ENCODE results near the gene WDR88. TPM values are rescaled to one million over a fixed set of nuclear protein-coding genes. Genes with fewer than 3 reads are reported as not detected.

WDR88 gene
- polyA plus RNA-seq, 3 donors from 2014 or later, result 0.26 to 0.45 TPM; not detected in 1

DNA sequence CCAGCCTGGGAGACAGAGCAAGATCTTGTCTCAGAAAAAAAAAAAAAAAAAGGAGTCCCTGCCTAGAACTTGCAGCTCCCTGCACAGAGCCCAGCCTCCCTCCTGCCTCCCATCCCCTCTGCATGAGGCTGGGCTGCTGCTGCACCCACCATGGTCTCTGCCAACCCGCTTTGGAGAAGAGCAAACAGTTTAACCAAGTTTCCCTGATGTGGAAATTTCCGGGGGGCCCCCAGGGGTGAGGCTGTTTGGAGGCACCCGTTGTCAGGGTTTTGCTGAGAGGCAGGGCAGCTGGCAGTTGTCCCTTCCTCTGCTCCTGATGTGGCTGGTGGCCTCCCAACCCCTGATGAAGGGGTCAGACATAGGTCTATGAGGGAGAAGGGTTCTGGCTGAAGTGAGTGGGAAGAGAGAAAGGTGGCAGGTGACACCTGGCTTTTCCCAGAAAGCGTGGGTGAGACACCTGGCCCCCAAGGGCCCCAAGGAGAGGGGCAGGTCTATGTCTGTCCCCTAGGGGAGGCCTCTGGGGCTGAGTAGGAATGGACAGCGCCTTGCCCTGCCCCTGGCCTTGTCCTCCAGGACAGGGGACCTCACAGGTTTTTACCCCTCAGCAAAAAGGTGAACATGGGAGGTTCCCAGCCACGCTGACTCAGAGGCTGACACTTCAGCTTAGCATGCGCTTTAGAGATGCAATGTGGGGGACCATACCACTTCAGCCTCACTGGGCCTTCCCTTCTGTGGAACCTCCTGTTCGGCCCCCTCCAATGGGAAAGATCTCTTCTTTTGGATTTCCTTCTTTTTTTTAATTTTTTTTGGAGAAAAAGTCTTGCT lies 67.7 kb downstream of the WDR88 start:
- no peaks in the 10 kb centered on the region for H3K36me3 Mint-ChIP-seq
- H3K27ac Mint-ChIP-seq, result no peak overlapping the region
- DNase-seq, result no peak
- H3K4me3 Mint-ChIP-seq, result no peak overlapping the region
- no peaks in the 10 kb centered on the region for H3K9me3 Mint-ChIP-seq
- H3K27me3 Mint-ChIP-seq (ENCODE audit: low read depth in 3 of 3), result peaks cover 0 to 8% (median 6%) of the 10 kb centered on the region in 3 donors
- peaks cover 0 to 2% of the 10 kb centered on the region in 2 donors for H3K4me1 Mint-ChIP-seq

DNA sequence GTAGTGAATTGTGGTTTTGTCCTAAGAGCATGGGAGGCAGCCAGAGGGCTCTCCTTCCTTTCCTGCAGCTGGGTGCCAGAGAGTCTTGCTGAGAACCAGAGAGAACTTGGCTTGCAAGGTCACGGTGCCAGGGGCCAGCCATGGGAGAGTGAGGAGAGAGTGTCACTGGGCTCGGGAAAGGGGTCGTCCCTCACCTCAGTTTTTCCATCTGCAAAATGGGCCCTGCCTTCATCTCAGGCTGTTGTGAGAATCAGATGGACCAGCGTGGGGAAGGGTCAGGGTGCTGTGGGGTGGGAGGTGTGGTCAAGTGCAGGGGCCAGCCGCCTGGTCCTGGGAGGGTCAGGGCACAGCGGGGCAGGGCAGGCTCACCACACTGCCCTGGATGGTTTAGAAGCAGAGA lies 69.6 kb downstream of the WDR88 start:
- Mint-ChIP-seq H3K4me3 (no peak overlapping the region), H3K27me3 (ENCODE audit: low read depth in 3 of 3) (peaks cover 0 to 6% (median 0%) of the 10 kb centered on the region in 3 donors), H3K9me3 (no peaks in the 10 kb centered on the region), H3K27ac (no peak overlapping the region), H3K36me3 (no peaks in the 10 kb centered on the region), H3K4me1 (no peaks in the 10 kb centered on the region)
- DNase-seq, result no peak

DNA sequence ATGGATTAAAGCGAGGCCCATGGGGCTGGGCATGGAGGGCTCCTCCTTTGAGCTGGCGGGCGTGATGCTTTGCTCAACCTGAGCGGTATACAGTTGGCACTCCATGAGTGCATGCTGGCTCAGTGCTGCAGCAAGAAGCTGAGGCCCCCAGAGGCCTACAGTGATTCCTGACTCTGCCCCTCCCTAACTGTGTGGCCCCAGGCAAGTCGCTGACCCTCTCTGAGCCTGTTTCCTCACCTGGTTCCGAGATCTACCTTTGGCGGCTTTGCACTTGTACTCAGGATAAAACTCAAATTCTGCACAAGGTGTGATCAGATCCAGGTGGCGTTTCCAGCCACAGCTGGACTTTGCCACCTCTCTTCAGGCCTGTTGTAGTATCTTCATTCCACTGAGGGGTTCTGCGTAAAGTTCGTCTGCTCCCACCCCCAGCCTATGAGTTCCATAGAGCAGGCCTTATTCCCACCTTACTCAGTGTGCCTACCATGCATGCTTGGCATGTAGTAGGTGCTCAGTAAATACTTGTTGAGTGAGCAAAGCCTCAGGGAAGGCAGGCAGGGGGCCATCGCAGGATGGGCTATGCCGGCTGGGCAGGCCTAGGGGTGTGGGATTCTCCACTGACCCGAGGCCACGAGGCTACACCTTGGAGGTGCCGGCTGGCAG lies 70.1 kb downstream of the WDR88 start:
- Mint-ChIP-seq H3K4me1 (no peaks in the 10 kb centered on the region), H3K9me3 (no peaks in the 10 kb centered on the region), H3K27ac (no peak overlapping the region), H3K4me3 (no peak overlapping the region), H3K27me3 (ENCODE audit: low read depth in 3 of 3) (peaks cover 0 to 3% (median 0%) of the 10 kb centered on the region in 3 donors), H3K36me3 (no peaks in the 10 kb centered on the region)
- no peak for DNase-seq

- H3K27ac Mint-ChIP-seq, result no peak overlapping the region
- no peaks in the 10 kb centered on the region for H3K27me3 Mint-ChIP-seq (ENCODE audit: low read depth in 3 of 3)
- no peaks in the 10 kb centered on the region for H3K36me3 Mint-ChIP-seq
- no peaks in the 10 kb centered on the region for H3K9me3 Mint-ChIP-seq
- no peaks in the 10 kb centered on the region for H3K4me1 Mint-ChIP-seq
- DNase-seq, result no peak
- no peak overlapping the region for H3K4me3 Mint-ChIP-seq
These were observed 70.9 kb downstream of the WDR88 start for GRCh38 chr19:33202546-33203507.

DNA sequence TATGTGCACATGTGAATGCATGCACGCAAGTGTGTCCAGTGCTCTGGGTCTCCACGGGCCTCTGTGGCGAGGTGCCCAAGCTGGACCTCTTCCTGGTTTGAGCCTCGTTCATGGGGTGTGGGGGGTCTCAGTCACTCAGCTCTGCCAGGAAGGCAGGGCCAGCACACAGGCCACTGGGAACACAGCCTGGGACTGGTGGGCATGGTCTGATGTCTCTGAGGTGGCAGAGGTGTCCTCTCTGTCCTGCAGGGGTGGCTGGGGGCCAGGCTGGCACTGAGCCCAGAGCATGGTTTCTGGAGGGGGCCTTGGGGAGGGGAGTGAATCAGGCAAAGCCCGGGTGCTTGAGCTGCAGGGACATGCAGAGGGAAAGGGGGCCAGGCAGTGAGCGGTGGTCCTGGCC lies 71.6 kb downstream of the WDR88 start:
- no peak for DNase-seq
- no peaks in the 10 kb centered on the region for H3K27me3 Mint-ChIP-seq (ENCODE audit: low read depth in 3 of 3)
- H3K27ac Mint-ChIP-seq, result no peak overlapping the region
- H3K9me3 Mint-ChIP-seq, result no peaks in the 10 kb centered on the region
- H3K4me3 Mint-ChIP-seq, result no peak overlapping the region
- no peaks in the 10 kb centered on the region for H3K36me3 Mint-ChIP-seq
- no peaks in the 10 kb centered on the region for H3K4me1 Mint-ChIP-seq

- Mint-ChIP-seq H3K36me3 (no peaks in the 10 kb centered on the region), H3K4me1 (no peaks in the 10 kb centered on the region), H3K27me3 (ENCODE audit: low read depth in 3 of 3) (no peaks in the 10 kb centered on the region), H3K4me3 (no peak overlapping the region), H3K27ac (no peak overlapping the region), H3K9me3 (no peaks in the 10 kb centered on the region)
- no peak for DNase-seq
These were observed 72.4 kb downstream of the WDR88 start for GRCh38 chr19:33204136-33204973.

GRCh38 chr19:33205110-33205509 lies 73.2 kb downstream of the WDR88 start:
- no peaks in the 10 kb centered on the region for H3K9me3 Mint-ChIP-seq
- no peaks in the 10 kb centered on the region for H3K4me1 Mint-ChIP-seq
- no peak overlapping the region for H3K4me3 Mint-ChIP-seq
- no peaks in the 10 kb centered on the region for H3K36me3 Mint-ChIP-seq
- no peak for DNase-seq
- H3K27ac Mint-ChIP-seq, result no peak overlapping the region
- H3K27me3 Mint-ChIP-seq (ENCODE audit: low read depth in 3 of 3), result no peaks in the 10 kb centered on the region

- no peaks in the 10 kb centered on the region for H3K36me3 Mint-ChIP-seq
- no peak for DNase-seq
These were observed 73.8 kb downstream of the WDR88 start for GRCh38 chr19:33205531-33206260.

DNA sequence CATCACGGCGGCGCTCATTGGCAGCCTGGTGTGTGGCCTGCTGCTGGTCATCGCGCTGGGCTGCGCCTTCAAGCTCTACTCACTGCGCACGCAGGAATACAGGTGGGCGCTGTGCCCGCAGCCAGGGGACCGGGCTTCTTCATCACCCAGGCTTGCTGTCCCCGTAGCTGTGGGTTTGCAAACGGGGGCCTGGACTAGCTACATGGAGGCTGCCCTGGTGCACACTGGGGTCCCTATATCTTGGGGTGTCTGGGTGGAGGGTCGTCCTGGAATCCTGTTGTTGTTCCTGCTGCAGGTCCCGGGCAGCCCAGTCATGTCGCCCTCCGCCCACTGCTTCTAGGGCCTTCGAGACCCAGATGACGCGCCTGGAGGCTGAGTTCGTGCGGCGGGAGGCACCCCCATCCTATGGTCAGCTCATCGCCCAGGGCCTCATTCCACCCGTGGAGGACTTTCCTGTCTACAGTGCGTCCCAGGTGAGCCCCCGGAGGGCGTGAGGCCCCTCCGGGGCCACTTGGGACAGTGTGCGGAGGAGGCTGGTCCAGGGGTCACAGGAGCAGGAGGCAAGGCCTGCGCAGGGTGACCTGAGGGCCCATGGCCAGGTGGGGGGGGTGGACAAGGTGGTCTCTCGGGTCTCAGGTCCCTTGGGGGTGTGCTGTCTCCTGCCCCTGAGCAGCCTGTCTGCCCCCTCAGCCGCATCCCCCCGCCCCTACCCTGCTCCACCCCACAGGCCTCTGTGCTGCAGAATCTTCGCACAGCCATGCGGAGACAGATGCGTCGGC lies 74.5 kb downstream of the WDR88 start:
- Mint-ChIP-seq H3K4me1 (no peaks in the 10 kb centered on the region), H3K36me3 (no peaks in the 10 kb centered on the region), H3K9me3 (no peaks in the 10 kb centered on the region), H3K27ac (no peak overlapping the region), H3K4me3 (no peak overlapping the region), H3K27me3 (ENCODE audit: low read depth in 3 of 3) (no peaks in the 10 kb centered on the region)
- no peak for DNase-seq

More at GRCh38 chr19:33205531-33206260, 73.8 kb downstream of the WDR88 start:
- Mint-ChIP-seq H3K9me3 (no peaks in the 10 kb centered on the region), H3K4me1 (no peaks in the 10 kb centered on the region), H3K27ac (no peak overlapping the region), H3K27me3 (ENCODE audit: low read depth in 3 of 3) (no peaks in the 10 kb centered on the region), H3K4me3 (no peak overlapping the region)

DNA sequence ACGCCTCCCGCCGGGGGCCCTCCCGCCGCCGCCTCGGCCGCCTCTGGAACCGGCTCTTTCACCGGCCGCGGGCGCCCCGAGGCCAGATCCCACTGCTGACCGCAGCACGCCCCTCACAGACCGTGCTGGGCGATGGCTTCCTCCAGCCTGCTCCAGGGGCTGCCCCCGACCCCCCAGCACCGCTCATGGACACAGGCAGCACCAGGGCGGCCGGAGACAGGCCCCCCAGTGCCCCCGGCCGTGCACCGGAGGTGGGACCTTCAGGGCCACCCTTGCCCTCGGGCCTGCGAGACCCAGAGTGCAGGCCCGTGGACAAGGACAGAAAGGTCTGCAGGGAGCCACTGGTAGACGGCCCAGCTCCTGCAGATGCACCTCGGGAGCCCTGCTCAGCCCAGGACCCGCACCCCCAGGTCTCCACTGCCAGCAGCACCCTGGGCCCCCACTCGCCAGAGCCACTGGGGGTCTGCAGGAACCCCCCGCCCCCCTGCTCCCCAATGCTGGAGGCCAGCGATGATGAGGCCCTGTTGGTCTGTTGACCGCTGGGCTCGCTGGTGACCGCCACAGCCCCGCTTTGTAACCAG lies 75.2 kb downstream of the WDR88 start:
- DNase-seq, result no peak
- H3K4me3 Mint-ChIP-seq, result no peak overlapping the region
- no peaks in the 10 kb centered on the region for H3K36me3 Mint-ChIP-seq
- H3K9me3 Mint-ChIP-seq, result no peaks in the 10 kb centered on the region
- H3K4me1 Mint-ChIP-seq, result no peaks in the 10 kb centered on the region
- no peaks in the 10 kb centered on the region for H3K27me3 Mint-ChIP-seq (ENCODE audit: low read depth in 3 of 3)
- no peak overlapping the region for H3K27ac Mint-ChIP-seq

GRCh38 chr19:33207903-33208302 lies 76.0 kb downstream of the WDR88 start:
- Mint-ChIP-seq H3K4me1 (no peaks in the 10 kb centered on the region), H3K4me3 (no peak overlapping the region), H3K27ac (no peak overlapping the region), H3K36me3 (no peaks in the 10 kb centered on the region), H3K27me3 (ENCODE audit: low read depth in 3 of 3) (no peaks in the 10 kb centered on the region), H3K9me3 (no peaks in the 10 kb centered on the region)
- no peak for DNase-seq

DNA sequence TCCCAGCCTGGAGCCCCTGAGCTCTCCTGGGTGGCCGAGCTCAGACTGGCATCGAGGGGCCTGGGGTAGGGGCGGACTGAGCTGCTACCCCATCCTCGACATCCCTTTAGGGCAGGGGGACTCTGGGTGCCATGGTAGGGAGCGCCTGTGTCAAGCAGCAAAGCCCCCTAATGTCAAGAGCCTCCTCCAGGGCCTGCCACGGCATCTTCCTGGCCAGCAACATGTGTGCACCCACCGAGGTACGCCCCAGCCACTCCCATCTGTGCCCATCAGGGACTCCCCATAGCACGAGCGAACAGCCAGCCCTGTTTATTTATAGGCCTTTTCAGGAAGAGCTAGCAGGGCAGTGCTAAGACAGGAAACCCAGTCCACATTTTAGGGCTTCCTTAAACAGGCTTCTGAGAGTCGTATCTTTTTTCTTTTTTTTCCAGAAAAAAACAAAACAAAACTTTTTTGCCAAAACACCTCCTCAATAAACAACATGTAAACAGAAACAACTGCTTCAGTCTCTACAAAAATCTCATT lies 76.5 kb downstream of the WDR88 start:
- Mint-ChIP-seq H3K27me3 (ENCODE audit: low read depth in 3 of 3) (no peaks in the 10 kb centered on the region), H3K4me3 (no peak overlapping the region), H3K9me3 (no peaks in the 10 kb centered on the region), H3K4me1 (no peaks in the 10 kb centered on the region), H3K36me3 (no peaks in the 10 kb centered on the region), H3K27ac (no peak overlapping the region)
- no peak for DNase-seq

Data from immature natural killer cell (primary cell).